HEK293 (cell line): ENCODE results near the gene SSR1.

Experiments used
- TF ChIP-seq, protein P1 (sequence below): fragments of 450-650 bp; formaldehyde crosslinking; IDR thresholded peaks from 2 replicates; pipeline ENCODE4 v1.5.1; 2016; ENCODE audit warnings: missing biosample characterization, missing genetic modification characterization
- TF ChIP-seq, protein P2 (sequence below): fragments of 450-650 bp; formaldehyde crosslinking; IDR thresholded peaks from 2 replicates; pipeline ENCODE4 v1.5.1; 2016; ENCODE audit warnings: missing biosample characterization, missing genetic modification characterization, borderline replicate concordance

DNA sequence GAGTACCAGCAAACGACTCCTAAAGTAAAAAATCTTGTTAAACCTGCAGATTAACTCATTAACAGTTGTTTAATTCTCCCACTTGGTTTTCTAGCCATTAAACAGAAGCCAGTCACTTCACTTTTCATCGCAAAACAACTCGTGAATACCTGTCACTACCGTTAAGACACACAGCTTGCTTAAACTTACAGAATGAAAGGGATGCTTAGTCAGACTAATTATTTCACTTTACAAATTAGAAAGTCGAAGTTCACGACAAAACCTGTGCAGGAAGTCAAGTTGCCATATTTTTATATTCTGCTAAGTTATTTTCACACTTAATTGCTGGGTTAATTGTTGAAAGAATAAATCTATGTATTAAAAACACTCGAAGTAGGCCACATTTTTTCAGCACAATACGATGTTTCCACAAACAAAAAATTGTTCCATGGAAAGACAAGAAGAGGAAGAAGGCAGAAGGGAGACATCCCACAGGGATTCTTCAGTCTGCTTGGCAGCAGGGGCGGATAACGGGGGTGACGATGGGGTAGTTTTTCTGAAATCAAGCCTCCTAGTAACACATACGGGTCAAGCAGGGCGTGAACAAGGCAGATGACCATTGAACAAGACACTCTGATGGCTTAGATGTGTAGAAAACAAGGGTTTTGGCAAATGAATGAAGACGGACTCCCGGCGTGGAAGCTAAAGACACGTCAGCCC is 933 bp downstream of the SSR1 start:
- TF ChIP-seq, protein P1, sequence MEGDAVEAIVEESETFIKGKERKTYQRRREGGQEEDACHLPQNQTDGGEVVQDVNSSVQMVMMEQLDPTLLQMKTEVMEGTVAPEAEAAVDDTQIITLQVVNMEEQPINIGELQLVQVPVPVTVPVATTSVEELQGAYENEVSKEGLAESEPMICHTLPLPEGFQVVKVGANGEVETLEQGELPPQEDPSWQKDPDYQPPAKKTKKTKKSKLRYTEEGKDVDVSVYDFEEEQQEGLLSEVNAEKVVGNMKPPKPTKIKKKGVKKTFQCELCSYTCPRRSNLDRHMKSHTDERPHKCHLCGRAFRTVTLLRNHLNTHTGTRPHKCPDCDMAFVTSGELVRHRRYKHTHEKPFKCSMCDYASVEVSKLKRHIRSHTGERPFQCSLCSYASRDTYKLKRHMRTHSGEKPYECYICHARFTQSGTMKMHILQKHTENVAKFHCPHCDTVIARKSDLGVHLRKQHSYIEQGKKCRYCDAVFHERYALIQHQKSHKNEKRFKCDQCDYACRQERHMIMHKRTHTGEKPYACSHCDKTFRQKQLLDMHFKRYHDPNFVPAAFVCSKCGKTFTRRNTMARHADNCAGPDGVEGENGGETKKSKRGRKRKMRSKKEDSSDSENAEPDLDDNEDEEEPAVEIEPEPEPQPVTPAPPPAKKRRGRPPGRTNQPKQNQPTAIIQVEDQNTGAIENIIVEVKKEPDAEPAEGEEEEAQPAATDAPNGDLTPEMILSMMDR (tag by site-specific recombination), result no peak
- TF ChIP-seq, protein P2, sequence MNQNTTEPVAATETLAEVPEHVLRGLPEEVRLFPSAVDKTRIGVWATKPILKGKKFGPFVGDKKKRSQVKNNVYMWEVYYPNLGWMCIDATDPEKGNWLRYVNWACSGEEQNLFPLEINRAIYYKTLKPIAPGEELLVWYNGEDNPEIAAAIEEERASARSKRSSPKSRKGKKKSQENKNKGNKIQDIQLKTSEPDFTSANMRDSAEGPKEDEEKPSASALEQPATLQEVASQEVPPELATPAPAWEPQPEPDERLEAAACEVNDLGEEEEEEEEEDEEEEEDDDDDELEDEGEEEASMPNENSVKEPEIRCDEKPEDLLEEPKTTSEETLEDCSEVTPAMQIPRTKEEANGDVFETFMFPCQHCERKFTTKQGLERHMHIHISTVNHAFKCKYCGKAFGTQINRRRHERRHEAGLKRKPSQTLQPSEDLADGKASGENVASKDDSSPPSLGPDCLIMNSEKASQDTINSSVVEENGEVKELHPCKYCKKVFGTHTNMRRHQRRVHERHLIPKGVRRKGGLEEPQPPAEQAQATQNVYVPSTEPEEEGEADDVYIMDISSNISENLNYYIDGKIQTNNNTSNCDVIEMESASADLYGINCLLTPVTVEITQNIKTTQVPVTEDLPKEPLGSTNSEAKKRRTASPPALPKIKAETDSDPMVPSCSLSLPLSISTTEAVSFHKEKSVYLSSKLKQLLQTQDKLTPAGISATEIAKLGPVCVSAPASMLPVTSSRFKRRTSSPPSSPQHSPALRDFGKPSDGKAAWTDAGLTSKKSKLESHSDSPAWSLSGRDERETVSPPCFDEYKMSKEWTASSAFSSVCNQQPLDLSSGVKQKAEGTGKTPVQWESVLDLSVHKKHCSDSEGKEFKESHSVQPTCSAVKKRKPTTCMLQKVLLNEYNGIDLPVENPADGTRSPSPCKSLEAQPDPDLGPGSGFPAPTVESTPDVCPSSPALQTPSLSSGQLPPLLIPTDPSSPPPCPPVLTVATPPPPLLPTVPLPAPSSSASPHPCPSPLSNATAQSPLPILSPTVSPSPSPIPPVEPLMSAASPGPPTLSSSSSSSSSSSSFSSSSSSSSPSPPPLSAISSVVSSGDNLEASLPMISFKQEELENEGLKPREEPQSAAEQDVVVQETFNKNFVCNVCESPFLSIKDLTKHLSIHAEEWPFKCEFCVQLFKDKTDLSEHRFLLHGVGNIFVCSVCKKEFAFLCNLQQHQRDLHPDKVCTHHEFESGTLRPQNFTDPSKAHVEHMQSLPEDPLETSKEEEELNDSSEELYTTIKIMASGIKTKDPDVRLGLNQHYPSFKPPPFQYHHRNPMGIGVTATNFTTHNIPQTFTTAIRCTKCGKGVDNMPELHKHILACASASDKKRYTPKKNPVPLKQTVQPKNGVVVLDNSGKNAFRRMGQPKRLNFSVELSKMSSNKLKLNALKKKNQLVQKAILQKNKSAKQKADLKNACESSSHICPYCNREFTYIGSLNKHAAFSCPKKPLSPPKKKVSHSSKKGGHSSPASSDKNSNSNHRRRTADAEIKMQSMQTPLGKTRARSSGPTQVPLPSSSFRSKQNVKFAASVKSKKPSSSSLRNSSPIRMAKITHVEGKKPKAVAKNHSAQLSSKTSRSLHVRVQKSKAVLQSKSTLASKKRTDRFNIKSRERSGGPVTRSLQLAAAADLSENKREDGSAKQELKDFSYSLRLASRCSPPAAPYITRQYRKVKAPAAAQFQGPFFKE (tag by site-specific recombination), result no peak
